SU-DHL-6 (cell line): ENCODE measurements around the gene SLC4A5.

Experiments
- H2AFZ ChIP-seq: fragments of 200-600 bp; sonication (generic); 2 replicates; pipeline ENCODE4 v1.6.1; 2014; ENCODE audit warnings: low read depth, mild to moderate bottlenecking, moderate library complexity, mixed read lengths, antibody characterized with exemption, low read length; ENCODE audit not compliant: severe bottlenecking
- H3F3A ChIP-seq: fragments of 200-600 bp; shearing (Covaris generic); 2 replicates; pipeline ENCODE4 v1.6.0; 2016; ENCODE audit warnings: antibody characterized with exemption, mild to moderate bottlenecking; ENCODE audit not compliant: insufficient read depth
- H3K27ac ChIP-seq: fragments of 200-600 bp; sonication (generic); 2 replicates; pipeline ENCODE4 v1.5.1; 2016; ENCODE audit warnings: low read depth, mild to moderate bottlenecking, low read length, moderate library complexity, mixed read lengths
- H3K27me3 ChIP-seq: fragments of 200-600 bp; sonication (generic), shearing (Covaris generic); 2 replicates; pipeline ENCODE4 v1.6.0; 2014; ENCODE audit warnings: mild to moderate bottlenecking, low read length
- H3K36me3 ChIP-seq: fragments of 200-600 bp; sonication (generic); 2 replicates; pipeline ENCODE4 v1.6.1; 2014; ENCODE audit warnings: mild to moderate bottlenecking, low read length, mixed read lengths
- H3K4me2 ChIP-seq: fragments of 300-600, 200-600 bp; shearing (Covaris generic), sonication (generic); 2 replicates; pipeline ENCODE4 v1.6.0; 2014; ENCODE audit warnings: low read length, low read depth, mild to moderate bottlenecking; ENCODE audit not compliant: poor library complexity, severe bottlenecking
- H3K4me3 ChIP-seq: fragments of 200-600 bp; sonication (generic); 2 replicates; pipeline ENCODE4 v1.5.1; 2014; ENCODE audit warnings: antibody characterized with exemption, low read length, mild to moderate bottlenecking, mixed read lengths; ENCODE audit not compliant: insufficient read depth, poor library complexity, severe bottlenecking
- H3K79me2 ChIP-seq: fragments of 200-600 bp; sonication (generic); 2 replicates; pipeline ENCODE4 v1.6.1; 2014; ENCODE audit warnings: mild to moderate bottlenecking, low read length, moderate library complexity; ENCODE audit not compliant: insufficient read depth
- H3K9ac ChIP-seq: fragments of 200-600 bp; sonication (generic); 2 replicates; pipeline ENCODE4 v1.7.0; 2014; ENCODE audit warnings: mild to moderate bottlenecking, low read length
- H3K9me2 ChIP-seq: fragments of 200-600 bp; sonication (generic); replicated peaks from 2 replicates; pipeline ENCODE4 v1.6.1; 2014; ENCODE audit warnings: low read length; ENCODE audit not compliant: insufficient read depth
- H3K9me3 ChIP-seq: fragments of 200-600 bp; sonication (generic); 2 replicates; pipeline ENCODE4 v1.6.1; 2014; ENCODE audit warnings: low read length, mixed read lengths; ENCODE audit not compliant: insufficient read depth
- H4K20me1 ChIP-seq: fragments of 200-600 bp; sonication (generic); 2 replicates; pipeline ENCODE4 v1.6.1; 2014; ENCODE audit warnings: low read depth, mild to moderate bottlenecking, antibody characterized with exemption, low read length, moderate library complexity, mixed read lengths
- CTCF ChIP-seq: fragments of 200-600 bp; sonication (generic); IDR thresholded peaks from one replicate; pipeline ENCODE4 v1.5.1; 2017; ENCODE audit warnings: antibody characterized with exemption, mild to moderate bottlenecking, low read length, moderate library complexity; ENCODE audit not compliant: insufficient read depth, poor library complexity, severe bottlenecking
- EZH2phosphoT487 ChIP-seq: fragments of 200-600 bp; sonication (generic), shearing (Covaris generic); conservative IDR thresholded peaks from 2 replicates; pipeline ENCODE4 v1.6.1; 2018; ENCODE audit warnings: mild to moderate bottlenecking, antibody characterized with exemption, low read length, moderate library complexity, mixed read lengths

SLC4A5 gene

GRCh38 chr2:74291218-74291544 lies 52.0 kb downstream of the SLC4A5 start:
- peak overlapping the region; percentile 53 for H2AFZ ChIP-seq
- H3F3A ChIP-seq: no peaks in the 10 kb centered on the region
- H4K20me1 ChIP-seq: no peaks in the 10 kb centered on the region
- H3K9me2 ChIP-seq: no peaks in the 10 kb centered on the region
- H3K9me3 ChIP-seq: no peaks in the 10 kb centered on the region
- H3K9ac ChIP-seq: peak overlapping the region; percentile 13; the same call in 1 of the 2 replicates
- TF ChIP-seq EZH2phosphoT487 (no peak), CTCF (no peak)
- no peaks in the 10 kb centered on the region for H3K27me3 ChIP-seq
- no peaks in the 10 kb centered on the region for H3K79me2 ChIP-seq
- peak overlapping the region; percentile 37 for H3K4me2 ChIP-seq
- H3K27ac ChIP-seq: peak overlapping the region; percentile 8; the same call in 1 of the 2 replicates
- H3K36me3 ChIP-seq: no peaks in the 10 kb centered on the region
- H3K4me3 ChIP-seq: no peak overlapping the region

DNA sequence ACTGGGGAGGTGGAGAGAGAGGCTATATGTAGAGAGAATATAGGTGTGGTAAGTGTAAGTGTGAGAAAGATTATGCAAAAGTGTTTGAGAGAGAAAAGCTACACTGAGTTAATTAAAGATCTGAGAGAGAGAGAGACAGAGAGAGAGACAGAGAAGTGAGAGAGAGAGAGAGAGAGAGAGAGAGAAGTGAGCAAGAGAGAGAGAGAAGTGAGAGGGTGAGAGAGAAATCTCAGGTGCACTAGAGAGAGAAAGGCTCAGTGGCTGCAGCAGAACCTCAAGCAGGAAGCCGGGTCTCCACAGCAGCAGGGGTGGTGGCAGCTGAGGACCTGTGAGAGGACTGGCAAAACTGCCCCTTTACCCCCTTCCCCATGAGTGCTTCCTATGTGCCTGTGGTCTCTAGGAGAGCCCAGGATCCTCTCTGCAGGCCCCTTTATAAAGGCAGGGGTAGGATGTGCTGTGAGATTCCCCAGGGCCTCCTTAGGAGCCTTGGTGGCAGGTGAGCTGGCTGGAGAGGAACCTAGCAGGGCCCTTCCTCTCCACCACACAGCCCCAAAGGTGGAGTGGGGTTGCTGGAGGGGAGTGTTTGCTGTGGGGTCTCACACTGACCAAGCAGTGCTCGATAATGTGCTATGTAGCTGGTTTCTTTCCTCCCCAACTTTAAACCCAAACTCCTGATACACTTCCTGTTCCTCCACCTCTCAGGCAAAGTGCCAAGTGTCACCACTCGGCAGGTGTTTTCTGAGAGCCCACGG lies 52.6 kb downstream of the SLC4A5 start:
- TF ChIP-seq CTCF: no peak
- TF ChIP-seq EZH2phosphoT487: no peak
- H3K36me3 ChIP-seq: no peaks in the 10 kb centered on the region
- H3K9me2 ChIP-seq: no peaks in the 10 kb centered on the region
- no peak overlapping the region for H3K4me3 ChIP-seq
- H4K20me1 ChIP-seq: no peaks in the 10 kb centered on the region
- peak overlapping the region; percentile 13; the same call in 1 of the 2 replicates for H3K9ac ChIP-seq
- no peaks in the 10 kb centered on the region for H3K79me2 ChIP-seq
- H3F3A ChIP-seq: no peaks in the 10 kb centered on the region
- H3K27me3 ChIP-seq: no peaks in the 10 kb centered on the region
- H3K27ac ChIP-seq: peak overlapping the region; percentile 8; the same call in 1 of the 2 replicates
- peak overlapping the region; percentile 37 for H3K4me2 ChIP-seq
- H3K9me3 ChIP-seq: no peaks in the 10 kb centered on the region
- H2AFZ ChIP-seq: peak overlapping the region; percentile 53

DNA sequence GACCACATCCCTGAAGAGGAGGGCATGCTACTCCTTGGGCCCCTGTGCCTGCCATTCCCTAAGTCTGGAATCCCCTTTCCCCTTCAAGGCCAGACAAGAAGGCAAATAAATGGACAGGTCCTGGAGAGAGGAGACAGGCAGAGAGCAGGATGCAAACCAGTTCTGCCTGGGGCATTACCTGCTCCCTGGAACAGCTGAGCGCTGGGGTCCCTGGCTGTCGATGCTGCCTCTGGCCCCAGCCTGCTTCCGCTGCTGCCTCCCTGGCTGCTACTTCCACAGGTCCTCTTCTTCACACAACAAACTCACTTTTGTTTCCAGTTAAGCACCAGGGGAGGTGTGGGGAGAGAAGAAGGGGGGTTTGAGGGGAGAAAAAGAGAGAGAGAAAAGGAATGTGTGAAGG lies 53.1 kb downstream of the SLC4A5 start:
- TF ChIP-seq EZH2phosphoT487 (no peak), CTCF (no peak)
- Histone ChIP-seq H3K9me3 (no peaks in the 10 kb centered on the region), H3K9me2 (no peaks in the 10 kb centered on the region), H3K27me3 (no peaks in the 10 kb centered on the region), H3F3A (no peaks in the 10 kb centered on the region), H3K4me2 (peak overlapping the region; percentile 37), H3K4me3 (no peak overlapping the region), H4K20me1 (no peaks in the 10 kb centered on the region), H2AFZ (no peak overlapping the region), H3K79me2 (no peaks in the 10 kb centered on the region), H3K9ac (no peak overlapping the region), H3K36me3 (no peaks in the 10 kb centered on the region), H3K27ac (no peak overlapping the region)
